DND-41 (cell line): Measurements from ENCODE around the gene PROM2.

ENCODE experiments used
- CTCF ChIP-seq: IDR thresholded peaks from 2 replicates; pipeline ENCODE4 v1.5.1; 2012; ENCODE audit warnings: borderline replicate concordance, low read length, moderate library complexity, mild to moderate bottlenecking; ENCODE audit not compliant: poor library complexity, severe bottlenecking; ENCODE audit errors: extremely low read depth
- EZH2 ChIP-seq: IDR thresholded peaks from 3 replicates; pipeline ENCODE4 v1.6.1; 2012; ENCODE audit warnings: borderline replicate concordance, low read depth, mild to moderate bottlenecking, moderate library complexity, low read length, inconsistent platforms; ENCODE audit not compliant: severe bottlenecking

GRCh38 chr2:95287806-95288205, 13.6 kb downstream of the PROM2 start:
- TF ChIP-seq CTCF (no peak), EZH2 (no peak)
